Ureter (tissue), 1 donor: ENCODE measurements around the gene SERPINA3. TPM values are rescaled to one million over a fixed set of nuclear protein-coding genes. Genes with fewer than 3 reads are reported as not detected.

Experiments
- DNase-seq: peaks from one replicate; pipeline ENCODE4 v3.0.0-alpha.2; 2020; ENCODE audit warnings: low spot score
- total RNA-seq: library from RNA; stranded (reverse); gene quantifications from one replicate; pipeline ENCODE4 v1.2.4, GENCODE V29; 2023
- donor health status: DM: yes; HTN: yes; CAD: no.

The SERPINA3 gene
- total RNA-seq, 1 donor from 2014 or later, result 106 TPM

GRCh38 chr14:94613720-94614644, 1.8 kb downstream of the SERPINA3 start:
- DNase-seq, result no peak

GRCh38 chr14:94614802-94615201, 2.6 kb downstream of the SERPINA3 start:
- DNase-seq, result no peak

GRCh38 chr14:94615254-94615653, 3.1 kb downstream of the SERPINA3 start:
- no peak for DNase-seq

GRCh38 chr14:94615823-94616570, 3.8 kb downstream of the SERPINA3 start:
- DNase-seq, result no peak

- DNase-seq, result no peak
These were observed 5.3 kb downstream of the SERPINA3 start for GRCh38 chr14:94617366-94617941.

GRCh38 chr14:94617988-94618822, 6.0 kb downstream of the SERPINA3 start:
- no peak for DNase-seq

GRCh38 chr14:94619297-94619696, 7.1 kb downstream of the SERPINA3 start:
- no peak for DNase-seq

GRCh38 chr14:94620597-94620996, 8.4 kb downstream of the SERPINA3 start:
- no peak for DNase-seq

GRCh38 chr14:94621358-94622134, 9.4 kb downstream of the SERPINA3 start:
- DNase-seq, result no peak

GRCh38 chr14:94622653-94623421, 10.6 kb downstream of the SERPINA3 start:
- no peak for DNase-seq

GRCh38 chr14:94623422-94623809, 11.2 kb downstream of the SERPINA3 start:
- DNase-seq, result no peak

- no peak for DNase-seq
These were observed 11.8 kb downstream of the SERPINA3 start for GRCh38 chr14:94623856-94624499.

- DNase-seq, result no peak
These were observed 12.6 kb downstream of the SERPINA3 start for GRCh38 chr14:94624537-94625352.

GRCh38 chr14:94625353-94625635, 13.1 kb downstream of the SERPINA3 start:
- DNase-seq, result no peak

- DNase-seq, result no peak
These were observed 16.4 kb downstream of the SERPINA3 start for GRCh38 chr14:94628578-94628977.

GRCh38 chr14:94630396-94630795, 18.2 kb downstream of the SERPINA3 start:
- no peak for DNase-seq

GRCh38 chr14:94631050-94631449, 18.9 kb downstream of the SERPINA3 start:
- no peak for DNase-seq

- DNase-seq, result no peak
These were observed 19.5 kb downstream of the SERPINA3 start for GRCh38 chr14:94631536-94632304.
